HG03558 (cell line): ENCODE data around the gene OLFML2A.
A peak's percentile ranks its signal among the peaks of the same experiment; 100 is the strongest.
"Not testable (repeated sequence)": the region's sequence is repeated elsewhere in the genome, so short reads cannot be mapped to it uniquely, and the experiment has no call there.

Source experiments
- ATAC-seq: cut with Tn5 transposase; IDR thresholded peaks from one replicate; pipeline ENCODE4 v1.9.1; 2021; ENCODE audit warnings: moderate number of reproducible peaks; ENCODE audit not compliant: unreplicated experiment; ENCODE audit errors: extremely low read depth

Gene OLFML2A

GRCh38 chr9:124846467-124846866, 69.5 kb downstream of the OLFML2A start:
- ATAC-seq: not testable (repeated sequence)

- ATAC-seq: no peak
These were observed 70.0 kb downstream of the OLFML2A start for GRCh38 chr9:124846969-124847368.

GRCh38 chr9:124849801-124850200, 72.9 kb downstream of the OLFML2A start:
- ATAC-seq: no peak

- no peak for ATAC-seq
These were observed 75.3 kb downstream of the OLFML2A start for GRCh38 chr9:124852121-124852828.

GRCh38 chr9:124852829-124853531, 76.0 kb downstream of the OLFML2A start, which contains the start of gene WDR38:
Gene WDR38 (plus strand): TSS chr9:124853460. CDS start chr9:124853532, 72 bp downstream.
- ATAC-seq: no peak

GRCh38 chr9:124853605-124854143, 76.7 kb downstream of the OLFML2A start:
- no peak for ATAC-seq

- ATAC-seq: no peak
These were observed 77.2 kb downstream of the OLFML2A start for GRCh38 chr9:124854161-124854560.

- no peak for ATAC-seq
These were observed 77.9 kb downstream of the OLFML2A start for GRCh38 chr9:124854822-124855221.

- ATAC-seq: no peak
These were observed 78.6 kb downstream of the OLFML2A start for GRCh38 chr9:124855566-124855943.

GRCh38 chr9:124855944-124856765, 79.2 kb downstream of the OLFML2A start:
- ATAC-seq: no peak

- no peak for ATAC-seq
These were observed 80.7 kb downstream of the OLFML2A start for GRCh38 chr9:124857533-124858162.

GRCh38 chr9:124858330-124859046, 81.6 kb downstream of the OLFML2A start:
- ATAC-seq: no peak

GRCh38 chr9:124859803-124860581, 83.1 kb downstream of the OLFML2A start:
- no peak for ATAC-seq

- ATAC-seq: no peak
These were observed 83.8 kb downstream of the OLFML2A start for GRCh38 chr9:124860582-124861341.

GRCh38 chr9:124861342-124862229, 84.7 kb downstream of the OLFML2A start, which contains the start of the genes ARPC5L and RPL35:
Gene ARPC5L (plus strand): TSS chr9:124862130. CDS start chr9:124869291, 7,161 bp downstream.
Gene RPL35 (minus strand): TSS chr9:124861957. CDS start chr9:124861912, 45 bp downstream.
- ATAC-seq: peak; percentile 73

GRCh38 chr9:124863371-124863871, 86.5 kb downstream of the OLFML2A start:
- no peak for ATAC-seq
